ENCODE measurements around the gene PDE6G. TPM values are rescaled to one million over a fixed set of nuclear protein-coding genes. Genes with fewer than 3 reads are reported as not detected.

PDE6G gene
- total and polyA plus RNA-seq, 2 of the 13 experiments (the other 11 are each of a cell fraction or from before 2014, with no cell fraction given): 1.4 to 6.7 TPM

- DNase-seq (ENCODE audit: low spot score) (no peak), FAIRE-seq (no peak), ATAC-seq (no peak)
- in situ Hi-C loops (cut with HindIII; ENCODE audit: extremely low pct_ligation_motif_present, low pct_unique_long_range_greater_than_20kb): no loop called here
- no peak overlapping the region for H3K9ac ChIP-seq (ENCODE audit: insufficient read depth, low read depth, low read length)
- CTCF ChIA-PET (ENCODE audit: low intra/inter-chr PET ratio, low total read pairs): no interaction called here
- no peaks in the 10 kb centered on the region for H3K36me3 ChIP-seq (replicated peaks in 1 of 2; ENCODE audit: control insufficient read depth in 1 of 2, insufficient read depth in 2 of 2, low read length in 2 of 2)
- no TSS peak for BruUV-seq (replicated peaks)
- intact Hi-C loops (cut with micrococcal nuclease; ENCODE audit: unreplicated experiment): no loop called here
- peaks cover 16% of the 10 kb centered on the region for H3K79me2 ChIP-seq (ENCODE audit: insufficient read depth, low read length)
- no peaks in the 10 kb centered on the region for H3K9me3 ChIP-seq (ENCODE audit: low read length)
- POLR2A ChIA-PET: no interaction called here
- H3K4me3 ChIP-seq (replicated peaks in 1 of 3; ENCODE audit: insufficient read depth in 1 of 3, low read depth in 2 of 3, low read length in 3 of 3): no peak overlapping the region
- H4K20me1 ChIP-seq (ENCODE audit: insufficient read depth, low read length): peaks cover 15% of the 10 kb centered on the region
- peaks cover 0 to 13% of the 10 kb centered on the region in 2 experiments; a peak in 1 of 5 replicates for H3K27me3 ChIP-seq (ENCODE audit: control insufficient read depth in 1 of 2, insufficient read depth in 2 of 2, low read length in 2 of 2)
- no peak for TF ChIP-seq ZNF652 (CRISPR knock-in tag; IDR thresholded peaks at IDR 0.05; ENCODE audit: borderline replicate concordance, low read depth)
- TF ChIP-seq AGO2 (optimal IDR thresholded peaks at IDR 0.05; ENCODE audit: low read depth, low read length): no peak
- no peak for TF ChIP-seq FOXO1 (CRISPR knock-in tag; IDR thresholded peaks at IDR 0.05)
- no peak for TF ChIP-seq BHLHE40 (IDR thresholded peaks at IDR 0.05; ENCODE audit: low read length)
- TF ChIP-seq ZNF121 (CRISPR knock-in tag; IDR thresholded peaks at IDR 0.05): peak; percentile 54; the same call in 1 of the 2 replicates
- peak; percentile 66 for TF ChIP-seq MNT (IDR thresholded peaks at IDR 0.05)
- TF ChIP-seq ZNF567 (CRISPR knock-in tag; IDR thresholded peaks at IDR 0.05; ENCODE audit: borderline replicate concordance): no peak
- no peak for TF ChIP-seq SCMH1 (CRISPR knock-in tag; IDR thresholded peaks at IDR 0.05; ENCODE audit: borderline replicate concordance)
- no peak overlapping the region for H2AFZ ChIP-seq (ENCODE audit: low read length)
- no peak overlapping the region for H3K4me2 ChIP-seq (ENCODE audit: low read depth, low read length)
- WGBS (ENCODE audit: low lambda C conversion rate): 77% methylated on average over 9 of the region's 9 CpGs
- H3K4me1 ChIP-seq (ENCODE audit: insufficient read depth, low read length): peaks cover 17% of the 10 kb centered on the region
- H3K27ac ChIP-seq (ENCODE audit: extremely low read length, insufficient read depth, low read length): no peak overlapping the region
These were observed 16.3 kb downstream of the PDE6G start for GRCh38 chr17:81640011-81640410.

- no TSS peak for BruUV-seq (replicated peaks)
- in situ Hi-C loops (cut with HindIII; ENCODE audit: extremely low pct_ligation_motif_present, low pct_unique_long_range_greater_than_20kb) (no loop called here), intact Hi-C loops (cut with micrococcal nuclease; ENCODE audit: unreplicated experiment) (no loop called here)
- H3K9ac ChIP-seq (ENCODE audit: insufficient read depth, low read depth, low read length): no peak overlapping the region
- DNase-seq (ENCODE audit: low spot score): no peak
- H3K79me2 ChIP-seq (ENCODE audit: insufficient read depth, low read length): peaks cover 25% of the 10 kb centered on the region
- no peaks in the 10 kb centered on the region for H3K9me3 ChIP-seq (ENCODE audit: low read length)
- H3K4me3 ChIP-seq (replicated peaks in 1 of 3; ENCODE audit: insufficient read depth in 1 of 3, low read depth in 2 of 3, low read length in 3 of 3): no peak overlapping the region
- 66% methylated on average over 4 of the region's 4 CpGs for WGBS (ENCODE audit: low lambda C conversion rate)
- no peak for FAIRE-seq
- ChIA-PET CTCF (ENCODE audit: low intra/inter-chr PET ratio, low total read pairs) (no interaction called here), POLR2A (interaction anchor here (0.7 to 1.5 kb wide), 2 partner anchors 27 to 222 kb away, joined by 3 to 5 read pairs; no protein-coding TSS in a partner anchor)
- no peak for ATAC-seq
- no peak overlapping the region for H3K27ac ChIP-seq (ENCODE audit: extremely low read length, insufficient read depth, low read length)
- H2AFZ ChIP-seq (ENCODE audit: low read length): no peak overlapping the region
- no peak overlapping the region for H3K4me2 ChIP-seq (ENCODE audit: low read depth, low read length)
- H4K20me1 ChIP-seq (ENCODE audit: insufficient read depth, low read length): peaks cover 19% of the 10 kb centered on the region
- H3K4me1 ChIP-seq (ENCODE audit: insufficient read depth, low read length): peaks cover 30% of the 10 kb centered on the region
- H3K36me3 ChIP-seq (replicated peaks in 1 of 2; ENCODE audit: control insufficient read depth in 1 of 2, insufficient read depth in 2 of 2, low read length in 2 of 2): no peaks in the 10 kb centered on the region
- peaks cover 0 to 6% of the 10 kb centered on the region in 2 experiments; a peak in 1 of 5 replicates for H3K27me3 ChIP-seq (ENCODE audit: control insufficient read depth in 1 of 2, insufficient read depth in 2 of 2, low read length in 2 of 2)
- TF ChIP-seq HDAC2 (CRISPR knock-in tag; IDR thresholded peaks at IDR 0.05) (no peak), CHCHD3 (CRISPR knock-in tag; IDR thresholded peaks at IDR 0.05) (no peak), ZBTB1 (CRISPR knock-in tag; IDR thresholded peaks at IDR 0.05; ENCODE audit: borderline replicate concordance) (no peak), SMYD3 (CRISPR knock-in tag; IDR thresholded peaks at IDR 0.05) (no peak), ZNF12 (CRISPR knock-in tag; IDR thresholded peaks at IDR 0.05) (no peak)
These were observed 17.7 kb downstream of the PDE6G start for GRCh38 chr17:81638683-81639082.
